ENCODE results near the gene RIC8B.

The RIC8B gene

GRCh38 chr12:106831699-106832098 is 57.2 kb downstream of the RIC8B start:
- DNase-seq (ENCODE audit: insufficient read length, low spot score) (no peak), FAIRE-seq (no peak)

GRCh38 chr12:106837782-106838181 is 63.3 kb downstream of the RIC8B start:
- TF ChIP-seq TAF1 (IDR thresholded peaks at IDR 0.05; ENCODE audit: low read depth, low read length) (no peak), POU2F2 (IDR thresholded peaks at IDR 0.05; ENCODE audit: low read depth, low read length) (no peak), PAX5 (IDR thresholded peaks at IDR 0.05; ENCODE audit: insufficient read depth, low read length, severe bottlenecking) (no peak), SPI1 (IDR thresholded peaks at IDR 0.05; ENCODE audit: low read depth, low read length) (no peak), POLR2AphosphoS5 (IDR thresholded peaks at IDR 0.05; ENCODE audit: low read depth, low read length) (no peak), POLR2A (IDR thresholded peaks at IDR 0.05; ENCODE audit: low read depth, low read length) (no peak)

More at GRCh38 chr12:106831699-106832098, 57.2 kb downstream of the RIC8B start:
- TF ChIP-seq SPI1 (IDR thresholded peaks at IDR 0.05; ENCODE audit: low read depth, low read length) (no peak), POLR2A (IDR thresholded peaks at IDR 0.05; ENCODE audit: low read depth, low read length) (no peak), TAF1 (IDR thresholded peaks at IDR 0.05; ENCODE audit: low read depth, low read length) (no peak), POU2F2 (IDR thresholded peaks at IDR 0.05; ENCODE audit: low read depth, low read length) (no peak), PAX5 (IDR thresholded peaks at IDR 0.05; ENCODE audit: insufficient read depth, low read length, severe bottlenecking) (no peak), POLR2AphosphoS5 (IDR thresholded peaks at IDR 0.05; ENCODE audit: low read depth, low read length) (no peak)

GRCh38 chr12:106839333-106839732 is 64.9 kb downstream of the RIC8B start:
- FAIRE-seq (no peak), DNase-seq (ENCODE audit: insufficient read length, low spot score) (no peak)
- TF ChIP-seq SPI1 (IDR thresholded peaks at IDR 0.05; ENCODE audit: low read depth, low read length) (no peak), PAX5 (IDR thresholded peaks at IDR 0.05; ENCODE audit: insufficient read depth, low read length, severe bottlenecking) (no peak), POLR2A (IDR thresholded peaks at IDR 0.05; ENCODE audit: low read depth, low read length) (no peak), POU2F2 (IDR thresholded peaks at IDR 0.05; ENCODE audit: low read depth, low read length) (no peak)

More at GRCh38 chr12:106837782-106838181, 63.3 kb downstream of the RIC8B start:
- DNase-seq (ENCODE audit: insufficient read length, low spot score) (no peak), FAIRE-seq (no peak)

GRCh38 chr12:106840243-106840642 is 65.8 kb downstream of the RIC8B start:
- no peak for DNase-seq (ENCODE audit: insufficient read length, low spot score)
- TF ChIP-seq POLR2AphosphoS5 (IDR thresholded peaks at IDR 0.05; ENCODE audit: low read depth, low read length): no peak
- no peak for FAIRE-seq

- DNase-seq (ENCODE audit: insufficient read length, low spot score) (peak; percentile 3), FAIRE-seq (peak; percentile 45)
- TF ChIP-seq SPI1 (IDR thresholded peaks at IDR 0.05; ENCODE audit: low read depth, low read length) (no peak), POLR2AphosphoS5 (IDR thresholded peaks at IDR 0.05; ENCODE audit: low read depth, low read length) (no peak), POU2F2 (IDR thresholded peaks at IDR 0.05; ENCODE audit: low read depth, low read length) (no peak), TAF1 (IDR thresholded peaks at IDR 0.05; ENCODE audit: low read depth, low read length) (no peak), PAX5 (IDR thresholded peaks at IDR 0.05; ENCODE audit: insufficient read depth, low read length, severe bottlenecking) (no peak), POLR2A (IDR thresholded peaks at IDR 0.05; ENCODE audit: low read depth, low read length) (no peak)
Observed at GRCh38 chr12:106841510-106842302, 67.2 kb downstream of the RIC8B start.

GRCh38 chr12:106845902-106846301 is 71.4 kb downstream of the RIC8B start:
- no peak for FAIRE-seq
- DNase-seq (ENCODE audit: insufficient read length, low spot score): no peak

GRCh38 chr12:106847861-106848260 is 73.4 kb downstream of the RIC8B start:
- TF ChIP-seq POLR2AphosphoS5 (IDR thresholded peaks at IDR 0.05; ENCODE audit: low read depth, low read length) (no peak), TAF1 (IDR thresholded peaks at IDR 0.05; ENCODE audit: low read depth, low read length) (no peak), PAX5 (IDR thresholded peaks at IDR 0.05; ENCODE audit: insufficient read depth, low read length, severe bottlenecking) (no peak), POU2F2 (IDR thresholded peaks at IDR 0.05; ENCODE audit: low read depth, low read length) (no peak), SPI1 (IDR thresholded peaks at IDR 0.05; ENCODE audit: low read depth, low read length) (no peak), POLR2A (IDR thresholded peaks at IDR 0.05; ENCODE audit: low read depth, low read length) (no peak)
- FAIRE-seq: no peak
- DNase-seq (ENCODE audit: insufficient read length, low spot score): no peak

More at GRCh38 chr12:106845902-106846301, 71.4 kb downstream of the RIC8B start:
- TF ChIP-seq POLR2A (IDR thresholded peaks at IDR 0.05; ENCODE audit: low read depth, low read length): no peak
- TF ChIP-seq PAX5 (IDR thresholded peaks at IDR 0.05; ENCODE audit: insufficient read depth, low read length, severe bottlenecking): no peak
- TF ChIP-seq POU2F2 (IDR thresholded peaks at IDR 0.05; ENCODE audit: low read depth, low read length): no peak
- TF ChIP-seq TAF1 (IDR thresholded peaks at IDR 0.05; ENCODE audit: low read depth, low read length): no peak
- TF ChIP-seq POLR2AphosphoS5 (IDR thresholded peaks at IDR 0.05; ENCODE audit: low read depth, low read length): no peak
- TF ChIP-seq SPI1 (IDR thresholded peaks at IDR 0.05; ENCODE audit: low read depth, low read length): no peak

GRCh38 chr12:106851306-106851705 is 76.8 kb downstream of the RIC8B start:
- FAIRE-seq: no peak
- DNase-seq (ENCODE audit: insufficient read length, low spot score): no peak
- TF ChIP-seq POLR2A (IDR thresholded peaks at IDR 0.05; ENCODE audit: low read depth, low read length) (no peak), PAX5 (IDR thresholded peaks at IDR 0.05; ENCODE audit: insufficient read depth, low read length, severe bottlenecking) (no peak), TAF1 (IDR thresholded peaks at IDR 0.05; ENCODE audit: low read depth, low read length) (no peak)

GRCh38 chr12:106854723-106855122 is 80.2 kb downstream of the RIC8B start:
- TF ChIP-seq TAF1 (IDR thresholded peaks at IDR 0.05; ENCODE audit: low read depth, low read length) (no peak), POLR2AphosphoS5 (IDR thresholded peaks at IDR 0.05; ENCODE audit: low read depth, low read length) (no peak), PAX5 (IDR thresholded peaks at IDR 0.05; ENCODE audit: insufficient read depth, low read length, severe bottlenecking) (no peak), SPI1 (IDR thresholded peaks at IDR 0.05; ENCODE audit: low read depth, low read length) (no peak)
- no peak for FAIRE-seq
- no peak for DNase-seq (ENCODE audit: insufficient read length, low spot score)

GRCh38 chr12:106855221-106855758 is 80.8 kb downstream of the RIC8B start:
- TF ChIP-seq POLR2A (IDR thresholded peaks at IDR 0.05; ENCODE audit: low read depth, low read length) (no peak), TAF1 (IDR thresholded peaks at IDR 0.05; ENCODE audit: low read depth, low read length) (no peak), PAX5 (IDR thresholded peaks at IDR 0.05; ENCODE audit: insufficient read depth, low read length, severe bottlenecking) (no peak), POLR2AphosphoS5 (IDR thresholded peaks at IDR 0.05; ENCODE audit: low read depth, low read length) (no peak), POU2F2 (IDR thresholded peaks at IDR 0.05; ENCODE audit: low read depth, low read length) (no peak), SPI1 (IDR thresholded peaks at IDR 0.05; ENCODE audit: low read depth, low read length) (no peak)
- DNase-seq (ENCODE audit: insufficient read length, low spot score): no peak
- FAIRE-seq: no peak
